Testis (tissue), 3 donors: Measurements from ENCODE around the gene NUCB2. TPM values are rescaled to one million over a fixed set of nuclear protein-coding genes. Genes with fewer than 3 reads are reported as not detected.

ENCODE experiments used
- DNase-seq: peaks from one replicate; pipeline ENCODE4 v3.0.0-alpha.2; 2019
- H3K27ac ChIP-seq, 2 donors: fragments of 200-600 bp; sonication (generic); one replicate each; pipeline ENCODE4 v1.5.1; 2019
- H3K27me3 ChIP-seq: fragments of 200-600 bp; sonication (generic); one replicate; pipeline ENCODE4 v1.5.1; 2019
- H3K36me3 ChIP-seq: fragments of 200-600 bp; sonication (generic); one replicate; pipeline ENCODE4 v1.5.1; 2017; ENCODE audit warnings: low read depth; ENCODE audit errors: missing control alignments
- H3K4me1 ChIP-seq: fragments of 200-600 bp; sonication (generic); one replicate; pipeline ENCODE4 v1.5.1; 2019
- H3K4me3 ChIP-seq, 2 donors: fragments of 200-600 bp; sonication (generic); one replicate each; pipeline ENCODE4 v1.5.1; 2017 to 2019
- H3K9me3 ChIP-seq: fragments of 200-600 bp; sonication (generic); one replicate; pipeline ENCODE4 v1.5.1; 2017
- CTCF ChIP-seq, 3 experiments: fragments of 450-650 bp in 2 of 3; fragments of 200-600 bp in 1 of 3; sonication (generic) in 1 of 3; IDR thresholded peaks; one replicate each; pipeline ENCODE4 v1.5.1; 2016 to 2019; ENCODE audit warnings: antibody characterized with exemption in 3 of 3, mild to moderate bottlenecking in 2 of 3, moderate library complexity in 1 of 3
- POLR2A ChIP-seq: fragments of 450-650 bp; IDR thresholded peaks from one replicate; pipeline ENCODE4 v1.6.1; 2017; ENCODE audit warnings: antibody characterized with exemption, mild to moderate bottlenecking, moderate library complexity
- WGBS, 2 donors: methylation state at CpG; one replicate each; pipeline ENCODE4 v1.1.5; 2018; 5-methylcytosine and 5-hydroxymethylcytosine counted together
- intact Hi-C: fragments of 100-400 bp; cut with DNase I; formaldehyde crosslinking; loops from one replicate; pipeline ENCODE4 v1.15.1; 2023; ENCODE audit warnings: low total_unique reads
- polyA plus RNA-seq: library from polyadenylated mRNA; stranded (reverse); fragments of 350-450 nt; fragmentation: Illumina TruSeq; extraction: RNeasy Lipid Tissue Mini Kit (QIAGEN cat#74804); gene quantifications from one replicate; pipeline ENCODE4 v1.2.3, GENCODE V29; 2014; ENCODE audit warnings: low read depth, low replicate concordance; ENCODE audit not compliant: insufficient read depth
- total RNA-seq, 2 donors: library from RNA; depleted of rRNA; stranded (reverse); fragments of >200 nt; gene quantifications; one replicate each; pipeline ENCODE4 v1.2.3, GENCODE V29; 2016

The NUCB2 gene
- total and polyA plus RNA-seq, 3 donors from 2014 or later, result 86.1 to 186 (median 138) TPM

- Histone ChIP-seq H3K27ac (peak overlapping the region; percentile 87 to 93), H3K4me1 (no peaks in the 10 kb centered on the region), H3K4me3 (peak overlapping the region; percentile 79 to 84), H3K9me3 (no peaks in the 10 kb centered on the region), H3K27me3 (no peaks in the 10 kb centered on the region), H3K36me3 (no peaks in the 10 kb centered on the region)
- DNase-seq, result no peak
- 0 to 1% methylated on average over 7 to 17 of the region's 17 CpGs for WGBS, 2 donors
- no peak for TF ChIP-seq POLR2A
- no peak for TF ChIP-seq CTCF (IDR thresholded peaks at IDR 0.05)
- intact Hi-C loops, result loop anchor here (10.0 kb wide), 1 partner anchor 52 kb away; no protein-coding TSS in a partner anchor
Measured at GRCh38 chr11:17277024-17277584, 565 bp downstream of the NUCB2 start.

- Histone ChIP-seq H3K4me3 (no peak overlapping the region), H3K27ac (no peak overlapping the region), H3K9me3 (no peaks in the 10 kb centered on the region), H3K27me3 (no peaks in the 10 kb centered on the region), H3K4me1 (no peaks in the 10 kb centered on the region), H3K36me3 (no peaks in the 10 kb centered on the region)
- 93 to 94% methylated on average over 9 of the region's 9 CpGs for WGBS, 2 donors
- no peak for TF ChIP-seq POLR2A
- TF ChIP-seq CTCF (IDR thresholded peaks at IDR 0.05), result no peak
- intact Hi-C loops, result no loop called here
- no peak for DNase-seq
Measured at GRCh38 chr11:17280494-17281127, 4.1 kb downstream of the NUCB2 start.

GRCh38 chr11:17286332-17286731 is 9.8 kb downstream of the NUCB2 start:
- no peak for TF ChIP-seq POLR2A
- no peak for TF ChIP-seq CTCF (IDR thresholded peaks at IDR 0.05)
- Histone ChIP-seq H3K9me3 (no peaks in the 10 kb centered on the region), H3K4me3 (no peak overlapping the region), H3K27ac (no peak overlapping the region), H3K36me3 (no peaks in the 10 kb centered on the region), H3K27me3 (no peaks in the 10 kb centered on the region), H3K4me1 (no peaks in the 10 kb centered on the region)
- WGBS, 2 donors, result 63 to 65% methylated on average over 1 of the region's 1 CpG
- DNase-seq, result no peak
- intact Hi-C loops, result no loop called here

GRCh38 chr11:17287058-17287457 is 10.5 kb downstream of the NUCB2 start:
- no peaks in the 10 kb centered on the region for H3K36me3 ChIP-seq
- no peak for TF ChIP-seq POLR2A
- no peak for TF ChIP-seq CTCF (IDR thresholded peaks at IDR 0.05)
- 93 to 97% methylated on average over 4 of the region's 4 CpGs for WGBS, 2 donors

GRCh38 chr11:17291710-17292109 is 15.2 kb downstream of the NUCB2 start:
- H3K36me3 ChIP-seq, result no peaks in the 10 kb centered on the region
- H3K27ac ChIP-seq, result peak overlapping the region; percentile 1 to 41
- no peak for TF ChIP-seq POLR2A
- no peak for TF ChIP-seq CTCF (IDR thresholded peaks at IDR 0.05)
- no peaks in the 10 kb centered on the region for H3K27me3 ChIP-seq
- no peaks in the 10 kb centered on the region for H3K4me1 ChIP-seq
- no peaks in the 10 kb centered on the region for H3K9me3 ChIP-seq
- H3K4me3 ChIP-seq, result no peak overlapping the region
- 69 to 79% methylated on average over 1 of the region's 1 CpG for WGBS, 2 donors
- intact Hi-C loops, result no loop called here
- no peak for DNase-seq

More at GRCh38 chr11:17287058-17287457, 10.5 kb downstream of the NUCB2 start:
- DNase-seq, result no peak
- H3K4me3 ChIP-seq, result no peak overlapping the region
- H3K9me3 ChIP-seq, result no peaks in the 10 kb centered on the region
- H3K4me1 ChIP-seq, result no peaks in the 10 kb centered on the region
- H3K27me3 ChIP-seq, result no peaks in the 10 kb centered on the region
- intact Hi-C loops, result no loop called here
- H3K27ac ChIP-seq, result no peak overlapping the region
